Mesothelial cell of epicardium (in vitro differentiated cells): ENCODE measurements around the gene HSD17B10. TPM values are rescaled to one million over a fixed set of nuclear protein-coding genes. Genes with fewer than 3 reads are reported as not detected.
A peak's percentile ranks its signal among the peaks of the same experiment; 100 is the strongest.

Source experiments
- DNase-seq, 2 experiments: peaks; one replicate each; pipeline ENCODE4 v3.0.0; 2021; ENCODE audit warnings: low spot score in 2 of 2; ENCODE audit not compliant: unreplicated experiment in 2 of 2
- H3K27ac Mint-ChIP-seq: 2 replicates; pipeline ENCODE4 v1.8.0; 2021; ENCODE audit warnings: mixed read lengths
- H3K27me3 Mint-ChIP-seq: 2 replicates; pipeline ENCODE4 v1.8.0; 2021; ENCODE audit warnings: low read depth, mixed read lengths
- H3K36me3 Mint-ChIP-seq: 2 replicates; pipeline ENCODE4 v1.8.0; 2021; ENCODE audit warnings: mixed read lengths
- H3K4me1 Mint-ChIP-seq: 2 replicates; pipeline ENCODE4 v1.8.0; 2021; ENCODE audit warnings: mixed read lengths
- H3K4me3 Mint-ChIP-seq: 2 replicates; pipeline ENCODE4 v1.8.0; 2021; ENCODE audit warnings: mild to moderate bottlenecking, moderate library complexity, mixed read lengths
- H3K9me3 Mint-ChIP-seq: 2 replicates; pipeline ENCODE4 v1.8.0; 2021; ENCODE audit warnings: mixed read lengths
- total RNA-seq: library from RNA; stranded (reverse); gene quantifications from 3 replicates; pipeline ENCODE4 v1.2.1, GENCODE V29; 2021
- TF ChIP-seq, protein P1 (sequence below): fragments of 200-600 bp; sonication (generic); IDR thresholded peaks from one replicate; pipeline ENCODE4 v1.5.0; 2021; ENCODE audit warnings: antibody characterized with exemption; ENCODE audit not compliant: unreplicated experiment

The HSD17B10 gene
- total RNA-seq, 1 donor from 2014 or later = 65.8 TPM

DNA sequence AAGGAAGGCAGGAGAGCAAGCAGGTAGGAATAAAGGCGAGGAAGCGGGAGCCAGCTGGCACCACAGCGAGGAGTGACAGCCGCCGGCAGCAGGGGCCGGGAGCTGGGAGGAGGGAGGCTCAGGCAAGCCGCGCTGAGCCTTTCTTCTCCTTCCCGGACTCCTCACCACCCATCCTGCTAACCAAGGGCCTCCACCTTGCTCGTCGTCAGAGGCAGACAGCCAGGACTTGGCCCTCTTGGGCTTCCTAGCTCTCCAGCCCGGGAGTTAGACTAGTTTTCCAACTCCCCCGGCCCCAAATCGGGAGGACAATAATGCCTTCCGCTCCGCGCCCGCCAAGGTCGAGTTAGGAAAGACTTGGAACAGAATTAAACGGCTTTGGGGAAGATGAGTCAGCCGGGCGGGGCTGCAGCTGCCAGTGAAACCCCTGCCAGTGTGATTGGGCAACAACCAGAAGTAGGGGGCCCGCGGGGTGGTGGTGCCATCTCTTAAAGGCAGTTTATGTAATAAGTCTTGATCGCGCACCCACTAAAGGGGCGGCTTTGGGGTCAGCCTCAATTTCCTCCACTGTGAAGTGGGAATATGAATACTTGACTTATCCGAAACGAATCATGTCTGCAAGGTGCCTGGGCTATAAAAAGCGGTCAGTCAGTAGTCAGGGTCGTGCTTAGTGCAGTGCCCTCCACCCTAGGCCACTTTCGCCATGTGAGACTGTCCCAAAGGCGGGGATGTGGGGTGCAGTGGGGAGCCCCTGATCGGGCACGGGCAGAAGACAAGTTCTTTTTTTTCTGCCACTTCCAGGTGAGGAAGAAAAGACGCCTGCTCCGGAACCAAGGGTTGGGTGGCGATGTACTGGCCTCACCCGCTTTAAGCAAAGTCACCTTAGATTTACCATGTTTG is 6.7 kb upstream of the HSD17B10 start:
- peaks cover 4% of the 10 kb centered on the region for H3K9me3 Mint-ChIP-seq
- H3K27me3 Mint-ChIP-seq = peaks cover 10% of the 10 kb centered on the region
- H3K36me3 Mint-ChIP-seq = no peaks in the 10 kb centered on the region
- H3K27ac Mint-ChIP-seq = no peak overlapping the region
- H3K4me1 Mint-ChIP-seq = peaks cover 9% of the 10 kb centered on the region
- TF ChIP-seq, protein P1, sequence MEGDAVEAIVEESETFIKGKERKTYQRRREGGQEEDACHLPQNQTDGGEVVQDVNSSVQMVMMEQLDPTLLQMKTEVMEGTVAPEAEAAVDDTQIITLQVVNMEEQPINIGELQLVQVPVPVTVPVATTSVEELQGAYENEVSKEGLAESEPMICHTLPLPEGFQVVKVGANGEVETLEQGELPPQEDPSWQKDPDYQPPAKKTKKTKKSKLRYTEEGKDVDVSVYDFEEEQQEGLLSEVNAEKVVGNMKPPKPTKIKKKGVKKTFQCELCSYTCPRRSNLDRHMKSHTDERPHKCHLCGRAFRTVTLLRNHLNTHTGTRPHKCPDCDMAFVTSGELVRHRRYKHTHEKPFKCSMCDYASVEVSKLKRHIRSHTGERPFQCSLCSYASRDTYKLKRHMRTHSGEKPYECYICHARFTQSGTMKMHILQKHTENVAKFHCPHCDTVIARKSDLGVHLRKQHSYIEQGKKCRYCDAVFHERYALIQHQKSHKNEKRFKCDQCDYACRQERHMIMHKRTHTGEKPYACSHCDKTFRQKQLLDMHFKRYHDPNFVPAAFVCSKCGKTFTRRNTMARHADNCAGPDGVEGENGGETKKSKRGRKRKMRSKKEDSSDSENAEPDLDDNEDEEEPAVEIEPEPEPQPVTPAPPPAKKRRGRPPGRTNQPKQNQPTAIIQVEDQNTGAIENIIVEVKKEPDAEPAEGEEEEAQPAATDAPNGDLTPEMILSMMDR = no peak
- DNase-seq = no peak
- H3K4me3 Mint-ChIP-seq = peak overlapping the region; percentile 68

DNA sequence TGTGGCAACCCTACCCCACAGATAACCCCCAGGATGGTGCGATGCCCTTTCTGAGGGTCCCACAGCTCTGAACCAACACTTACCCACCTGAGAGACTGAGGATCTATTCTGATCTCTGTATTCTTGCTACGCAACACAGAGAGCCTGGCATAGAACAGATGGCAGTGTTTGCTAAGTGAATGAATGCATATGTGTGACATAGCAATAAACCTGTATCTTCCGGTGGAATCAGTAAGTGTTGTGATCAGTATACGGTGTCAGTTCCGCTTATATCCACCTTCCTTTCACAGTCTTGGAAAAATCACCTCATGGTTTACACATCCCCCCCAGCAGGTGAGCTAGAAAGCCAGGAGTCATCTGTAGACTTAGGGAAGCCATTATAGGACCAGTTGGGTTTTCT is 5.9 kb upstream of the HSD17B10 start:
- no peaks in the 10 kb centered on the region for H3K36me3 Mint-ChIP-seq
- H3K27ac Mint-ChIP-seq = no peak overlapping the region
- peaks cover 9% of the 10 kb centered on the region for H3K4me1 Mint-ChIP-seq
- TF ChIP-seq, protein P1 = no peak
- DNase-seq = no peak
- peak overlapping the region; percentile 16 for H3K4me3 Mint-ChIP-seq
- H3K27me3 Mint-ChIP-seq = peaks cover 10% of the 10 kb centered on the region
- H3K9me3 Mint-ChIP-seq = peaks cover 9% of the 10 kb centered on the region

DNA sequence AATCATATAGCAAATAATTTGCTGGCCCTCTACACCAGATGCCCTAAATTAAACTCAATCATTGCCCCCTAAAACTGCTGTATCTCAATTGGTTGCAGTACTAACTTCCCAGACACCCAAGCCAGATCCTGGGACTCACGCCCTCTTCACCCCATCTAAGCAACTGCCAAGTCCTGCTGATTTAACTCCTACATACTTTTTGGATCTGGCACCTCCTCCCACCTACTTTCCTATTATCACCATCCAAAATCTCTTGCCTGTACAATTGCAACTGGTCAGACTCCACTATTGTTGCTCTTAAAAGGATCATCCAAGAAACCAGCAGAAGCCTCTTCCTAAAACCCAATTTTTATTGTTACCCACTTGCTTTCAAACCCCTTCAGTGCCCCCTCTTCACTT is 4.7 kb upstream of the HSD17B10 start:
- DNase-seq = no peak
- Mint-ChIP-seq H3K36me3 (no peaks in the 10 kb centered on the region), H3K27me3 (peaks cover 10% of the 10 kb centered on the region), H3K27ac (no peak overlapping the region), H3K4me3 (no peak overlapping the region), H3K4me1 (peaks cover 15% of the 10 kb centered on the region), H3K9me3 (peaks cover 11% of the 10 kb centered on the region)
- TF ChIP-seq, protein P1 = no peak

DNA sequence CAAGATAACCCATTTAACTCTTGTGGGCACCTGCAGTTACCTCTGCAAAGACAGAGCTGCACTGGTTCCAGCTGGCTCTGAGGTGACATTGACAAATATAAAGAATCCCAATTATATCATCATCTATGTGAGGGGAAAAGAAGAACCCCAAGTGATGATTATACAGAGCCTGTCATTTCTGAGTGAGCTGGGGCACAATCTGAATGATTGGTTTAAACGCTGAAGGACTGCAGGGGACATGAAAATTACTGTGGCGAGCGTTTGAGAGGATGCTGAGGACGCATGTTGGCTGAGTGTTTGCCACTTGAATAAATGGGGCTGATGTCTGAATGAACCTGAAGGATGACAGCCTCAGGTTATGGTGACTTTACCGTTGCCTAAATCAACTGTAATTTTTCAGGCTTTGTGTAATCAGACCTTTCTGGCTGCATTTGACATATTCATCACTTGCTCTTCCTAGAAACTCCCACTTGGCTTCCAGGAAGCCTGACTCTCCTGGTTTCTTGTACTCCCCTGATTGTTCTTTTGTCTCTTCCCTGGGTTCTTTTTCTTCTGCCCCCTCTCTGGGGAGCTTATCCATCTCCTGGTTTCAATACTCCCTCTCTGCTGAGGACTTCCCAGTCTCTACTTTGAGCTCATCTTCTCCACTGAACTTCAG is 4.1 kb upstream of the HSD17B10 start:
- DNase-seq = no peak
- TF ChIP-seq, protein P1 = no peak
- Mint-ChIP-seq H3K4me1 (peaks cover 18% of the 10 kb centered on the region), H3K9me3 (peaks cover 11% of the 10 kb centered on the region), H3K4me3 (no peak overlapping the region), H3K36me3 (no peaks in the 10 kb centered on the region), H3K27ac (no peak overlapping the region), H3K27me3 (peaks cover 10% of the 10 kb centered on the region)

DNA sequence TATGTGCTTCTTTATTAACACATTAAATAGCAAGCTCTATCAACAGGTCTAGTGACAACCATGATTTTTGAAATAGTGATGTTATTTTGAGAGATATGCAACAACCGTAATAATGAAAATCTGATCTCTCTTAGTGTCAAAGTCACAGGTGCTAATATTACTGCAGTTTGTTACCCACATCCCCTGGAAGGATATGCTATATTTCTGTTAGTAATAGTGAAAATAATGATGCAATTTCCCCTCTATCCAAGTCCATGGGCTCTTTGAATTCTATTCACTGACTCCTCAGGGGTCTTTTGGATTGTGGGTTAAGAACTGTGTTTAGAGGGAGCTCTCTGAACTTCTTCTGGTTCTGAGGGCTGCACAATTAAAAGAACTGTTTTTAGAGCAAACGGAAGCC is 3.0 kb upstream of the HSD17B10 start:
- Mint-ChIP-seq H3K27ac (no peak overlapping the region), H3K4me3 (no peak overlapping the region), H3K4me1 (peaks cover 19% of the 10 kb centered on the region), H3K9me3 (peaks cover 11% of the 10 kb centered on the region), H3K36me3 (no peaks in the 10 kb centered on the region), H3K27me3 (peaks cover 10% of the 10 kb centered on the region)
- TF ChIP-seq, protein P1 = no peak
- DNase-seq = no peak
